ENCODE results near the gene IFNA7.
"Not testable (repeated sequence)": the region's sequence is repeated elsewhere in the genome, so short reads cannot be mapped to it uniquely, and the experiment has no call there.

The IFNA7 gene

GRCh38 chr9:21182810-21183736 is 18.9 kb downstream of the IFNA7 start:
- DNase-seq (ENCODE audit: low read depth in 3 of 3), result not testable (repeated sequence)

- no peak for DNase-seq (ENCODE audit: low read depth in 3 of 3)
These were observed 27.3 kb downstream of the IFNA7 start for GRCh38 chr9:21174671-21175070.

GRCh38 chr9:21172156-21172555 is 29.8 kb downstream of the IFNA7 start:
- DNase-seq (ENCODE audit: low read depth in 3 of 3), result no peak

- no peak for DNase-seq (ENCODE audit: low read depth in 3 of 3)
These were observed 30.7 kb downstream of the IFNA7 start for GRCh38 chr9:21171351-21171750.

- not testable (repeated sequence) for DNase-seq (ENCODE audit: low read depth in 3 of 3)
These were observed 35.4 kb downstream of the IFNA7 start, which contains the start of gene IFNA21 for GRCh38 chr9:21166560-21166959. Gene IFNA21, minus strand, starts transcription at chr9:21166660. Its CDS starts 48 bp downstream, at chr9:21166612.

- no peak for DNase-seq (ENCODE audit: low read depth in 3 of 3)
These were observed 36.5 kb downstream of the IFNA7 start for GRCh38 chr9:21165516-21165915.

- DNase-seq (ENCODE audit: low read depth in 3 of 3), result no peak
These were observed 41.8 kb downstream of the IFNA7 start for GRCh38 chr9:21160178-21160577.

GRCh38 chr9:21155501-21155900 is 46.5 kb downstream of the IFNA7 start:
- DNase-seq (ENCODE audit: low read depth in 3 of 3), result no peak

- no peak for DNase-seq (ENCODE audit: low read depth in 3 of 3)
These were observed 47.9 kb downstream of the IFNA7 start for GRCh38 chr9:21154018-21154608.

- no peak for DNase-seq (ENCODE audit: low read depth in 3 of 3)
These were observed 48.5 kb downstream of the IFNA7 start for GRCh38 chr9:21153336-21154017.
